K562 (cell line): ENCODE results near the gene SHBG. TPM values are rescaled to one million over a fixed set of nuclear protein-coding genes. Genes with fewer than 3 reads are reported as not detected.

Source experiments
- ATAC-seq: fragments of 200-7000 bp; cut with Tn5 transposase; 3 replicates; pipeline ENCODE4 v1.9.1; 2020; ENCODE audit warnings: moderate library complexity
- BruUV-seq: library from RNA; stranded (reverse); fragments of 400-500 nt; replicated peaks from 2 replicates; lab custom pipeline; 2021; lab: Mats Ljungman, UMichigan
- CTCF ChIA-PET: fragments of 300-600 bp; formaldehyde crosslinking; extraction: SDS; loops from one replicate; lab custom pipeline; 2021; ENCODE audit warnings: low intra/inter-chr PET ratio; lab: Yijun Ruan, JAX
- POLR2A ChIA-PET: fragments of 300-600, 350-650 bp; sonication (Branson Sonifier 250); formaldehyde crosslinking; extraction: SDS; loops from one replicate; lab custom pipeline; 2021; ENCODE audit warnings: antibody characterized with exemption, inconsistent platforms; lab: Yijun Ruan, JAX
- DNase-seq, 4 experiments: peaks; one replicate each; pipeline versions ENCODE4 v3.0.0 to v3.0.0-alpha.2; 2011 to 2018; ENCODE audit warnings: low spot score in 3 of 4, mixed read lengths in 3 of 4; ENCODE audit errors: extremely low read depth in 1 of 4
- FAIRE-seq: peaks from 2 replicates; lab custom pipeline; 2011; peaks lifted over from hg19 to GRCh38; lab: Jason Lieb, UNC
- H2AFZ ChIP-seq: 2 replicates; pipeline ENCODE4 v1.6.0; 2011; ENCODE audit warnings: low read depth, low read length, control low read depth, inconsistent platforms
- H3K27ac ChIP-seq: fragments of 200-600 bp; 3 replicates; pipeline ENCODE4 v1.8.0; 2011; ENCODE audit warnings: low read depth, mild to moderate bottlenecking, control low read depth, inconsistent platforms, low read length, moderate library complexity, mixed read lengths; ENCODE audit errors: extremely low read depth
- H3K27me3 ChIP-seq, 2 experiments: fragments of 300-600 bp in 1 of 2; 2 replicates in 1 of 2; 3 replicates in 1 of 2; pipeline versions ENCODE4 v1.6.0 to v1.8.0; 2011; ENCODE audit warnings: inconsistent platforms in 2 of 2, low read length in 2 of 2, mild to moderate bottlenecking in 1 of 2, mixed read lengths in 1 of 2, moderate library complexity in 1 of 2; ENCODE audit not compliant: control insufficient read depth in 2 of 2, insufficient read depth in 2 of 2
- H3K36me3 ChIP-seq: fragments of 300-600 bp; 3 replicates; pipeline ENCODE4 v1.8.0; 2011; ENCODE audit warnings: mild to moderate bottlenecking, low read length, inconsistent platforms; ENCODE audit not compliant: control insufficient read depth, insufficient read depth
- H3K4me1 ChIP-seq, 2 experiments: fragments of 200-600 bp in 1 of 2; replicated peaks in 1 of 2; 2 replicates in 1 of 2; 3 replicates in 1 of 2; pipeline versions ENCODE4 v1.5.1 to v1.8.0; 2011; ENCODE audit warnings: inconsistent platforms in 2 of 2, low read length in 2 of 2, mild to moderate bottlenecking in 1 of 2, mixed read lengths in 1 of 2, moderate library complexity in 1 of 2; ENCODE audit not compliant: control insufficient read depth in 2 of 2, insufficient read depth in 2 of 2
- H3K4me2 ChIP-seq: 2 replicates; pipeline ENCODE4 v1.6.1; 2011; ENCODE audit warnings: low read length, control low read depth, inconsistent platforms, mixed read lengths; ENCODE audit not compliant: insufficient read depth
- H3K4me3 ChIP-seq: fragments of 200-600 bp; sonication (generic), shearing (Covaris generic); 2 replicates; pipeline ENCODE4 v1.5.1; 2016; ENCODE audit warnings: control low read depth, inconsistent platforms
- H3K79me2 ChIP-seq: fragments of 200-600 bp; 3 replicates; pipeline ENCODE4 v1.8.0; 2011; ENCODE audit warnings: low read length, inconsistent platforms; ENCODE audit not compliant: control insufficient read depth, insufficient read depth
- H3K9ac ChIP-seq, 2 experiments: 2 replicates each; pipeline versions ENCODE4 v1.6.0 to v1.6.1; 2011; ENCODE audit warnings: low read depth in 2 of 2, low read length in 2 of 2, control low read depth in 1 of 2, inconsistent platforms in 1 of 2, mild to moderate bottlenecking in 1 of 2, mixed read lengths in 1 of 2; ENCODE audit not compliant: insufficient read depth in 1 of 2
- H3K9me1 ChIP-seq: one replicate; pipeline ENCODE4 v1.6.0; 2011; ENCODE audit warnings: inconsistent platforms, mild to moderate bottlenecking, low read length, moderate library complexity; ENCODE audit not compliant: control insufficient read depth, insufficient read depth
- H3K9me3 ChIP-seq: replicated peaks from 2 replicates; pipeline ENCODE4 v1.5.1; 2011; ENCODE audit warnings: low read depth, low read length, inconsistent platforms; ENCODE audit not compliant: control insufficient read depth, insufficient read depth
- H4K20me1 ChIP-seq: replicated peaks from 2 replicates; pipeline ENCODE4 v1.6.1; 2011; ENCODE audit warnings: low read length, inconsistent platforms, mixed read lengths; ENCODE audit not compliant: control insufficient read depth, insufficient read depth
- LEF1 ChIP-seq: fragments of 450-650 bp; IDR thresholded peaks from 2 replicates; pipeline ENCODE4 v1.6.1; 2016; ENCODE audit warnings: mild to moderate bottlenecking
- POLR2A ChIP-seq: fragments of 450-650 bp; conservative IDR thresholded peaks from 2 replicates; pipeline ENCODE4 v1.6.1; 2016
- POLR2B ChIP-seq: fragments of 450-650 bp; IDR thresholded peaks from 2 replicates; pipeline ENCODE4 v1.6.1; 2018; ENCODE audit warnings: low read depth; ENCODE audit not compliant: partially characterized antibody
- POLR2G ChIP-seq: fragments of 200-400 bp; formaldehyde crosslinking; IDR thresholded peaks from 2 replicates; pipeline ENCODE4 v1.6.1; 2017; ENCODE audit warnings: low read depth, mild to moderate bottlenecking, antibody characterized with exemption, low read length, moderate library complexity
- TAF1 ChIP-seq: IDR thresholded peaks from 2 replicates; pipeline ENCODE4 v1.6.1; 2011; ENCODE audit warnings: mild to moderate bottlenecking, low read length, moderate library complexity; ENCODE audit not compliant: insufficient read depth, control insufficient read depth, severe bottlenecking; ENCODE audit errors: extremely low read depth
- TCF3 ChIP-seq: sonication (generic); formaldehyde crosslinking; IDR thresholded peaks from 2 replicates; pipeline ENCODE4 v1.4.0; 2020; ENCODE audit warnings: mild to moderate bottlenecking, missing genetic modification reagents
- WGBS: fragments of 100-300 bp; shearing (Covaris generic); methylation state at CpG from one replicate; pipeline ENCODE4 v1.1.6; 2016; ENCODE audit warnings: low coverage, mixed read lengths; ENCODE audit not compliant: insufficient coverage; ENCODE audit errors: missing lambda C conversion rate; 5-methylcytosine and 5-hydroxymethylcytosine counted together
- in situ Hi-C: fragments of 300-500 bp; cut with MboI; formaldehyde crosslinking; loops from 4 replicates; pipeline ENCODE4 v1.15.0; 2018; ENCODE audit warnings: inconsistent platforms, mixed read lengths
- intact Hi-C: fragments of 100-400 bp; cut with micrococcal nuclease; formaldehyde crosslinking; loops from 2 replicates; pipeline ENCODE4 v1.14.2; 2022
- polyA plus RNA-seq, 8 experiments: library from polyadenylated mRNA; depleted of rRNA in 4 of 8; stranded (reverse) in 5 of 8; unstranded in 3 of 8; fragments of >200 nt; fragmentation: Nextera tagmentation in 2 of 8; fragmentation: Illumina TruSeq in 1 of 8; extraction: Ambion mirVana in 2 of 8; extraction: Trizol in 1 of 8; gene quantifications; 2 replicates each; pipeline versions ENCODE4 v1.2.1 to v1.2.3, GENCODE V29; 2011 to 2014; ENCODE audit warnings: inconsistent platforms in 1 of 8, missing spikeins in 1 of 8
- total RNA-seq, 7 experiments: library from RNA; depleted of rRNA in 6 of 7; stranded (reverse); fragments of >200 nt in 6 of 7; fragmentation: Illumina TruSeq in 2 of 7; extraction: Trizol in 2 of 7; gene quantifications; 2 replicates each; pipeline versions ENCODE4 v1.2.1 to v1.2.3, GENCODE V29; 2011 to 2021; ENCODE audit warnings: low replicate concordance in 1 of 7
- TF ChIP-seq, protein P1 (sequence below): fragments of 200-800 bp; sonication (Bioruptor generic); IDR thresholded peaks from 2 replicates; pipeline ENCODE4 v1.6.1; 2016; ENCODE audit warnings: missing genetic modification characterization, missing compliant biosample characterization
- TF ChIP-seq, protein P2 (sequence below): fragments of 450-650 bp; conservative IDR thresholded peaks from 2 replicates; pipeline ENCODE4 v1.6.1; 2016; ENCODE audit warnings: missing genetic modification characterization, low read depth, mild to moderate bottlenecking, control low read depth, missing compliant biosample characterization
- TF ChIP-seq, protein P3 (sequence below), 2 experiments: IDR thresholded peaks; 2 replicates each; pipeline ENCODE4 v1.6.1; 2011; ENCODE audit warnings: borderline replicate concordance in 1 of 2, control low read depth in 1 of 2, low read depth in 1 of 2, low read length in 1 of 2, mild to moderate bottlenecking in 1 of 2, mixed read lengths in 1 of 2, moderate library complexity in 1 of 2; ENCODE audit not compliant: insufficient read depth in 1 of 2, insufficient read length in 1 of 2, poor library complexity in 1 of 2, severe bottlenecking in 1 of 2; ENCODE audit errors: extremely low read depth in 1 of 2

SHBG gene
- total and polyA plus RNA-seq, 9 of the 15 experiments (the other 6 are each of a cell fraction or from before 2014, with no cell fraction given), result not detected

DNA sequence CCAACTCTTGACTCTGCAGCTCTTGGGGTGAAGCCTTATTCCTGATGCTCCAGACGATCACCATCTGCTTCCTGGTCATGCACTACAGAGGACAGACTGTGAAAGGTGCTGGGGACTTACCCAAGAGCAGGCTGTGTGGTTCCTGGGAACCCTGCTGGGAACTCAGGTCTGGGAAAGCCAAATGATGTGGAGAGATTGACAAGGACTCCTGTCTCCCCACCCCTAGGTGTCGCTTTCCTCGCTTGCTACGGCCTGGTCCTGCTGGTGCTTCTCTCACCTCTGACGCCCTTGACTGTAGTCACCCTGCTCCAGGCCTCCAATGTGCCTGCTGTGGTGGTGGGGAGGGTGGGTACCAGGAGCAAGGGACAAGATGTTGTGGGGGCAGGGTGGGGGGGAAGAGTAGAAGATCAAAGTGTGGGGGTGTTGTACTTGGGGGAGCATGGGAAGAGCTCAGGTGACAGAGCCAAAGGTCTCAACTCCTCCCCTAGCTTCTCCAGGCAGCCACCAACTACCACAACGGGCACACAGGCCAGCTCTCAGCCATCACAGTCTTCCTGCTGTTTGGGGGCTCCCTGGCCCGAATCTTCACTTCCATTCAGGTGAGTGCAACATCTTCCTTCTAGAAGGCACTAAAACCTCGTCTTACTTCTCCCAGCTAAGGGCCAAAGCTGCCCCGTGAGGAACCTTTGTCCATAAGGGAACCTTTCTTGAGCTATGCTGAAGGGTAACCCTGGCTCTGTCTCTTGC is 43.1 kb upstream of the SHBG start (continued):
- TF ChIP-seq, protein P1, sequence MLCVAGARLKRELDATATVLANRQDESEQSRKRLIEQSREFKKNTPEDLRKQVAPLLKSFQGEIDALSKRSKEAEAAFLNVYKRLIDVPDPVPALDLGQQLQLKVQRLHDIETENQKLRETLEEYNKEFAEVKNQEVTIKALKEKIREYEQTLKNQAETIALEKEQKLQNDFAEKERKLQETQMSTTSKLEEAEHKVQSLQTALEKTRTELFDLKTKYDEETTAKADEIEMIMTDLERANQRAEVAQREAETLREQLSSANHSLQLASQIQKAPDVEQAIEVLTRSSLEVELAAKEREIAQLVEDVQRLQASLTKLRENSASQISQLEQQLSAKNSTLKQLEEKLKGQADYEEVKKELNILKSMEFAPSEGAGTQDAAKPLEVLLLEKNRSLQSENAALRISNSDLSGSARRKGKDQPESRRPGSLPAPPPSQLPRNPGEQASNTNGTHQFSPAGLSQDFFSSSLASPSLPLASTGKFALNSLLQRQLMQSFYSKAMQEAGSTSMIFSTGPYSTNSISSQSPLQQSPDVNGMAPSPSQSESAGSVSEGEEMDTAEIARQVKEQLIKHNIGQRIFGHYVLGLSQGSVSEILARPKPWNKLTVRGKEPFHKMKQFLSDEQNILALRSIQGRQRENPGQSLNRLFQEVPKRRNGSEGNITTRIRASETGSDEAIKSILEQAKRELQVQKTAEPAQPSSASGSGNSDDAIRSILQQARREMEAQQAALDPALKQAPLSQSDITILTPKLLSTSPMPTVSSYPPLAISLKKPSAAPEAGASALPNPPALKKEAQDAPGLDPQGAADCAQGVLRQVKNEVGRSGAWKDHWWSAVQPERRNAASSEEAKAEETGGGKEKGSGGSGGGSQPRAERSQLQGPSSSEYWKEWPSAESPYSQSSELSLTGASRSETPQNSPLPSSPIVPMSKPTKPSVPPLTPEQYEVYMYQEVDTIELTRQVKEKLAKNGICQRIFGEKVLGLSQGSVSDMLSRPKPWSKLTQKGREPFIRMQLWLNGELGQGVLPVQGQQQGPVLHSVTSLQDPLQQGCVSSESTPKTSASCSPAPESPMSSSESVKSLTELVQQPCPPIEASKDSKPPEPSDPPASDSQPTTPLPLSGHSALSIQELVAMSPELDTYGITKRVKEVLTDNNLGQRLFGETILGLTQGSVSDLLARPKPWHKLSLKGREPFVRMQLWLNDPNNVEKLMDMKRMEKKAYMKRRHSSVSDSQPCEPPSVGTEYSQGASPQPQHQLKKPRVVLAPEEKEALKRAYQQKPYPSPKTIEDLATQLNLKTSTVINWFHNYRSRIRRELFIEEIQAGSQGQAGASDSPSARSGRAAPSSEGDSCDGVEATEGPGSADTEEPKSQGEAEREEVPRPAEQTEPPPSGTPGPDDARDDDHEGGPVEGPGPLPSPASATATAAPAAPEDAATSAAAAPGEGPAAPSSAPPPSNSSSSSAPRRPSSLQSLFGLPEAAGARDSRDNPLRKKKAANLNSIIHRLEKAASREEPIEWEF, result no peak
- TF ChIP-seq, all 486 proteins: peak for 23

DNA sequence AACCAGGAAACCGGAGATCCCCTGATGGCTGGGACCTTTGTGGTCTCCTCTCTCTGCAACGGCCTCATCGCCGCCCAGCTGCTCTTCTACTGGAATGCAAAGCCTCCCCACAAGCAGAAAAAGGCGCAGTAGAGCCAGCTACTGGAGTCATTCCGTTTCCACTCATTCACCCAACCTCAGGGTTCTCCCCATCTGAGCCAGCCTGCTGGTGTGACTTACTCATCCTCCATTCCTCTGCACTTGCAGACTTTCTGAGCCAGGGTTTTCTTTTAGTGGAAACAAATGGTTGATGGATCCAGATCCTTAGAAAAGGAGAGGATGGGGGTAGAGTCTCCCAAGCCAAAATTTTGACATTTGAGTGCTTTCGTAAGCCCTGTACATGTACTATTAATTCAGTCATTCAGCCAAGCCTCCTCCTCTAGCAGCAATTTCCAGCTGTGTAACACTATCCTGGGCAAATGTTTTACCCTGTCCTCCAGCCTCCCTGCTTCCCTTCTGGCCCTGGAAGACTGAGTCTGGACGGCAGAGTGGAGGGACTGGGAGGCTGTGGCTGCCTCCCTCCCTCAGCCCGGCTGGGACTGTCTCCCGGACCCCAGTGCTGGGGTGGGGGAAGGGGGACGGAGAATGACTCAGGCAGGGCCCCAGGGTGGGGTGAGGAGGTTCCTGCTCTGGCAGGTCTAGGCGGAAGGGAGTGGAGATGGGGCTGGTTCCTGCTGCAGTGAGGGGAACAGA is 42.3 kb upstream of the SHBG start:
- Histone ChIP-seq H3K4me2 (peak overlapping the region; percentile 63), H3K4me1 (peaks cover 36 to 60% of the 10 kb centered on the region in 2 experiments), H3K9me3 (no peaks in the 10 kb centered on the region), H3K27me3 (no peaks in the 10 kb centered on the region), H3K9me1 (no peaks in the 10 kb centered on the region), H2AFZ (no peak overlapping the region), H3K36me3 (peaks cover 56% of the 10 kb centered on the region), H3K9ac (peak overlapping the region; percentile 53 to 86), H3K27ac (peak overlapping the region; percentile 71), H3K4me3 (peak overlapping the region; percentile 18; the same call in 1 of the 2 replicates), H4K20me1 (no peaks in the 10 kb centered on the region), H3K79me2 (peaks cover 56% of the 10 kb centered on the region)
- DNase-seq, result peak in 2 of 4 experiments; percentile 75 to 82
- CTCF ChIA-PET, result no interaction called here
- peak; percentile 54 for FAIRE-seq
- intact Hi-C loops, result loop anchor here (5.0 kb wide), 1 partner anchor 100 kb away; the partner anchor contains the start of genes TP53 and WRAP53
- ATAC-seq, result peak; percentile 39
- TSS peak; percentile 21 for BruUV-seq
- 38% methylated on average over 11 of the region's 12 CpGs for WGBS
- POLR2A ChIA-PET, result interaction anchor here (0.9 to 2.8 kb wide), 4 partner anchors 13 to 99 kb away, joined by 3 to 24 read pairs (median 6); partner anchors contain the start of genes TP53 and WRAP53
- in situ Hi-C loops, result no loop called here
- TF ChIP-seq TAF1 (peak; percentile 23), TCF3 (CRISPR knock-in tag) (0 out of 2 replicates have a peak, but pooled peaks have one; percentile 9), LEF1 (0 out of 2 replicates have a peak, but pooled peaks have one; percentile 39), POLR2G (peak; percentile 8; the same call in 1 of the 2 replicates), POLR2A (peak; percentile 45), POLR2B (no peak)
- TF ChIP-seq, protein P2, sequence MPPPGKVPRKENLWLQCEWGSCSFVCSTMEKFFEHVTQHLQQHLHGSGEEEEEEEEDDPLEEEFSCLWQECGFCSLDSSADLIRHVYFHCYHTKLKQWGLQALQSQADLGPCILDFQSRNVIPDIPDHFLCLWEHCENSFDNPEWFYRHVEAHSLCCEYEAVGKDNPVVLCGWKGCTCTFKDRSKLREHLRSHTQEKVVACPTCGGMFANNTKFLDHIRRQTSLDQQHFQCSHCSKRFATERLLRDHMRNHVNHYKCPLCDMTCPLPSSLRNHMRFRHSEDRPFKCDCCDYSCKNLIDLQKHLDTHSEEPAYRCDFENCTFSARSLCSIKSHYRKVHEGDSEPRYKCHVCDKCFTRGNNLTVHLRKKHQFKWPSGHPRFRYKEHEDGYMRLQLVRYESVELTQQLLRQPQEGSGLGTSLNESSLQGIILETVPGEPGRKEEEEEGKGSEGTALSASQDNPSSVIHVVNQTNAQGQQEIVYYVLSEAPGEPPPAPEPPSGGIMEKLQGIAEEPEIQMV (tag), result no peak
- TF ChIP-seq, protein P3, sequence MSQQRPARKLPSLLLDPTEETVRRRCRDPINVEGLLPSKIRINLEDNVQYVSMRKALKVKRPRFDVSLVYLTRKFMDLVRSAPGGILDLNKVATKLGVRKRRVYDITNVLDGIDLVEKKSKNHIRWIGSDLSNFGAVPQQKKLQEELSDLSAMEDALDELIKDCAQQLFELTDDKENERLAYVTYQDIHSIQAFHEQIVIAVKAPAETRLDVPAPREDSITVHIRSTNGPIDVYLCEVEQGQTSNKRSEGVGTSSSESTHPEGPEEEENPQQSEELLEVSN (IDR thresholded peaks at IDR 0.05; ENCODE audit: borderline replicate concordance in 1 of 2, extremely low read depth in 1 of 2, insufficient read depth in 1 of 2, insufficient read length in 1 of 2, low read depth in 1 of 2, low read length in 1 of 2, poor library complexity in 1 of 2, severe bottlenecking in 1 of 2), result no peak
